Neural cell (in vitro differentiated cells): Measurements from ENCODE around the gene AFF2. TPM values are rescaled to one million over a fixed set of nuclear protein-coding genes. Genes with fewer than 3 reads are reported as not detected.
A peak's percentile ranks its signal among the peaks of the same experiment; 100 is the strongest.

ENCODE experiments used
- H2AFZ ChIP-seq: fragments of 200-600, 300-800 bp; sonication (generic), shearing (Covaris generic); 2 replicates; pipeline ENCODE4 v1.6.0; 2014; ENCODE audit warnings: low read depth, mild to moderate bottlenecking, antibody characterized with exemption, low read length, moderate library complexity
- H3F3A ChIP-seq: fragments of 200-600 bp; shearing (Covaris generic); 2 replicates; pipeline ENCODE4 v1.6.1; 2016; ENCODE audit warnings: mild to moderate bottlenecking, moderate library complexity, mixed read lengths, antibody characterized with exemption, low read length; ENCODE audit not compliant: insufficient read depth, poor library complexity, severe bottlenecking
- H3K27ac ChIP-seq: fragments of 200-600, 300-800 bp; sonication (generic), shearing (Covaris generic); 2 replicates; pipeline ENCODE4 v1.5.1; 2014; ENCODE audit warnings: mild to moderate bottlenecking, low read length, moderate library complexity
- H3K27me3 ChIP-seq: fragments of 300-800, 200-600 bp; sonication (generic), shearing (Covaris generic); 2 replicates; pipeline ENCODE4 v1.6.0; 2014; ENCODE audit warnings: mild to moderate bottlenecking, low read depth, low read length, moderate library complexity; ENCODE audit not compliant: insufficient read depth
- H3K36me3 ChIP-seq: fragments of 300-800, 200-600 bp; sonication (generic), shearing (Covaris generic); 2 replicates; pipeline ENCODE4 v1.5.1; 2014; ENCODE audit warnings: mild to moderate bottlenecking, antibody characterized with exemption, low read length, moderate library complexity; ENCODE audit not compliant: insufficient read depth
- H3K4me2 ChIP-seq: fragments of 300-800, 200-600 bp; sonication (generic), shearing (Covaris generic); 2 replicates; pipeline ENCODE4 v1.6.0; 2014; ENCODE audit warnings: mild to moderate bottlenecking, low read length
- H3K4me3 ChIP-seq: fragments of 300-800, 200-600 bp; sonication (generic), shearing (Covaris generic); 2 replicates; pipeline ENCODE4 v1.5.1; 2014; ENCODE audit warnings: mild to moderate bottlenecking, low read length, moderate library complexity
- H3K79me2 ChIP-seq: fragments of 200-600 bp; shearing (Covaris generic); replicated peaks from 2 replicates; pipeline ENCODE4 v1.6.0; 2014; ENCODE audit warnings: mild to moderate bottlenecking, low read length, moderate library complexity; ENCODE audit not compliant: insufficient read depth
- H3K9ac ChIP-seq: fragments of 300-800, 200-600 bp; sonication (generic), shearing (Covaris generic); 2 replicates; pipeline ENCODE4 v1.6.1; 2016; ENCODE audit warnings: mild to moderate bottlenecking, low read length, mixed read lengths
- H3K9me2 ChIP-seq: fragments of 200-600 bp; shearing (Covaris generic); 2 replicates; pipeline ENCODE4 v1.6.1; 2016; ENCODE audit warnings: mild to moderate bottlenecking, low read length, mixed read lengths; ENCODE audit not compliant: insufficient read depth
- H3K9me3 ChIP-seq: fragments of 200-600, 300-800 bp; sonication (generic), shearing (Covaris generic); 2 replicates; pipeline ENCODE4 v1.6.1; 2016; ENCODE audit warnings: mild to moderate bottlenecking, mixed run types, low read length, moderate library complexity, mixed read lengths
- H4K20me1 ChIP-seq: fragments of 200-600 bp; shearing (Covaris generic); 2 replicates; pipeline ENCODE4 v1.6.1; 2016; ENCODE audit warnings: mild to moderate bottlenecking, mixed run types; ENCODE audit not compliant: insufficient read depth
- EP300 ChIP-seq: fragments of 450-650 bp; conservative IDR thresholded peaks from 2 replicates; pipeline ENCODE4 v1.6.1; 2014; ENCODE audit warnings: antibody characterized with exemption, mild to moderate bottlenecking, moderate library complexity; ENCODE audit not compliant: poor library complexity, severe bottlenecking
- EZH2 ChIP-seq: fragments of 200-600, 300-800 bp; shearing (Covaris generic), sonication (generic); IDR thresholded peaks from 2 replicates; pipeline ENCODE4 v1.6.1; 2014; ENCODE audit warnings: antibody characterized with exemption, low read length, borderline replicate concordance, mild to moderate bottlenecking; ENCODE audit not compliant: insufficient read depth, poor library complexity, severe bottlenecking
- RAD21 ChIP-seq: fragments of 450-650 bp; conservative IDR thresholded peaks from 2 replicates; pipeline ENCODE4 v1.6.1; 2014; ENCODE audit warnings: antibody characterized with exemption, mild to moderate bottlenecking, moderate library complexity
- REST ChIP-seq: IDR thresholded peaks from 2 replicates; pipeline ENCODE4 v1.6.1; 2012; ENCODE audit warnings: borderline replicate concordance
- SMC3 ChIP-seq: fragments of 450-650 bp; conservative IDR thresholded peaks from 2 replicates; pipeline ENCODE4 v1.6.1; 2014; ENCODE audit warnings: antibody characterized with exemption, mild to moderate bottlenecking, moderate library complexity; ENCODE audit not compliant: poor library complexity
- TAF1 ChIP-seq: IDR thresholded peaks from 2 replicates; pipeline ENCODE4 v1.6.1; 2012; ENCODE audit warnings: low read depth
- polyA plus RNA-seq: library from polyadenylated mRNA; depleted of rRNA; stranded (reverse); fragments of >200 nt; gene quantifications from 2 replicates; pipeline ENCODE4 v1.2.3, GENCODE V29; 2014
- TF ChIP-seq, protein P1 (sequence below): fragments of 450-650 bp; IDR thresholded peaks from 2 replicates; pipeline ENCODE4 v1.5.1; 2014; ENCODE audit warnings: antibody characterized with exemption, mild to moderate bottlenecking, moderate library complexity; ENCODE audit not compliant: poor library complexity, severe bottlenecking

Gene AFF2
- polyA plus RNA-seq, 1 donor from 2014 or later, result 10.5 TPM

DNA sequence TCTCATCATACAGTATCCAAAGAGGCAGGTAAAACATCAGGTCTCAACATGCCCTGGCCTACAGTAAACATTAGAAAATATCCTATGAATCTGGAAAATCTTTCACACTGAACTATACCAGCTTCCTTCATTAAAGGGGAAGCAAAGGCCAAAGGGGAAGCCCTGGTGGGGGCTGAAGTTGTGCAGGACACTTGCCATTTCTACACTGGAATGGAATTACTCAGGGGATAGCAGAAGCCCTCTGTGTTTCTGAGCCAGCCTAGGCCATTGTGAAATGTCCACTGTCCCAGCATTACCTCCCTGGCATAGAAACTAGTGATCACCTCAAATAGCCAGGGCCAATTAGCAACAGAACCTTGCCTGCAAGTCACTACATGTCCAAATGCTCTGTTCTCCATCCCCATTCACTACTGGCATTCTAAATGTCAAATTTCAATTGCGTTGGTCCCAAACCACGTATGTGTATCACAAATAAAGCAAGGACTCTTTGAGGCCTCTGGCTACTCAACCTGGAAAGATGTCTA, 429.9 kb downstream of the AFF2 start:
- no peaks in the 10 kb centered on the region for H3K9me2 ChIP-seq
- H3K9me3 ChIP-seq, result no peaks in the 10 kb centered on the region
- no peak overlapping the region for H3K4me2 ChIP-seq
- no peak overlapping the region for H3K4me3 ChIP-seq
- no peak for TF ChIP-seq EZH2
- no peak for TF ChIP-seq TAF1
- TF ChIP-seq SMC3, result no peak
- no peak overlapping the region for H3K27ac ChIP-seq
- H3F3A ChIP-seq, result no peaks in the 10 kb centered on the region
- H3K79me2 ChIP-seq, result no peaks in the 10 kb centered on the region
- no peak overlapping the region for H2AFZ ChIP-seq
- no peak overlapping the region for H3K9ac ChIP-seq
- H3K36me3 ChIP-seq, result no peaks in the 10 kb centered on the region
- no peaks in the 10 kb centered on the region for H4K20me1 ChIP-seq
- no peaks in the 10 kb centered on the region for H3K27me3 ChIP-seq

- TF ChIP-seq, protein P1, sequence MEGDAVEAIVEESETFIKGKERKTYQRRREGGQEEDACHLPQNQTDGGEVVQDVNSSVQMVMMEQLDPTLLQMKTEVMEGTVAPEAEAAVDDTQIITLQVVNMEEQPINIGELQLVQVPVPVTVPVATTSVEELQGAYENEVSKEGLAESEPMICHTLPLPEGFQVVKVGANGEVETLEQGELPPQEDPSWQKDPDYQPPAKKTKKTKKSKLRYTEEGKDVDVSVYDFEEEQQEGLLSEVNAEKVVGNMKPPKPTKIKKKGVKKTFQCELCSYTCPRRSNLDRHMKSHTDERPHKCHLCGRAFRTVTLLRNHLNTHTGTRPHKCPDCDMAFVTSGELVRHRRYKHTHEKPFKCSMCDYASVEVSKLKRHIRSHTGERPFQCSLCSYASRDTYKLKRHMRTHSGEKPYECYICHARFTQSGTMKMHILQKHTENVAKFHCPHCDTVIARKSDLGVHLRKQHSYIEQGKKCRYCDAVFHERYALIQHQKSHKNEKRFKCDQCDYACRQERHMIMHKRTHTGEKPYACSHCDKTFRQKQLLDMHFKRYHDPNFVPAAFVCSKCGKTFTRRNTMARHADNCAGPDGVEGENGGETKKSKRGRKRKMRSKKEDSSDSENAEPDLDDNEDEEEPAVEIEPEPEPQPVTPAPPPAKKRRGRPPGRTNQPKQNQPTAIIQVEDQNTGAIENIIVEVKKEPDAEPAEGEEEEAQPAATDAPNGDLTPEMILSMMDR, result no peak
- TF ChIP-seq EP300, result peak; percentile 51
Measured at GRCh38 chrX:148933881-148934280, 433.5 kb downstream of the AFF2 start.

GRCh38 chrX:148938348-148938747, 437.9 kb downstream of the AFF2 start:
- Histone ChIP-seq H3K9me2 (no peaks in the 10 kb centered on the region), H3K27me3 (no peaks in the 10 kb centered on the region), H3K4me2 (no peak overlapping the region), H3K4me3 (no peak overlapping the region), H4K20me1 (no peaks in the 10 kb centered on the region), H3K36me3 (no peaks in the 10 kb centered on the region), H3F3A (no peaks in the 10 kb centered on the region), H3K79me2 (no peaks in the 10 kb centered on the region), H3K9me3 (no peaks in the 10 kb centered on the region), H2AFZ (no peak overlapping the region), H3K27ac (no peak overlapping the region), H3K9ac (no peak overlapping the region)
- TF ChIP-seq REST (no peak), EZH2 (no peak), EP300 (no peak), RAD21 (no peak)

More at GRCh38 chrX:148933881-148934280, 433.5 kb downstream of the AFF2 start:
- no peaks in the 10 kb centered on the region for H3K9me3 ChIP-seq
- no peaks in the 10 kb centered on the region for H3K79me2 ChIP-seq
- H3K9ac ChIP-seq, result no peak overlapping the region
- no peaks in the 10 kb centered on the region for H3K36me3 ChIP-seq
- H3K9me2 ChIP-seq, result no peaks in the 10 kb centered on the region
- no peak overlapping the region for H2AFZ ChIP-seq
- H3K4me3 ChIP-seq, result no peak overlapping the region
- H3K27ac ChIP-seq, result no peak overlapping the region
- H3K4me2 ChIP-seq, result no peak overlapping the region
- H4K20me1 ChIP-seq, result no peaks in the 10 kb centered on the region
- no peaks in the 10 kb centered on the region for H3K27me3 ChIP-seq
- no peaks in the 10 kb centered on the region for H3F3A ChIP-seq
